ENCODE results near the gene ST14.
"Not testable (repeated sequence)": the region's sequence is repeated elsewhere in the genome, so short reads cannot be mapped to it uniquely, and the experiment has no call there.

ST14 gene

DNA sequence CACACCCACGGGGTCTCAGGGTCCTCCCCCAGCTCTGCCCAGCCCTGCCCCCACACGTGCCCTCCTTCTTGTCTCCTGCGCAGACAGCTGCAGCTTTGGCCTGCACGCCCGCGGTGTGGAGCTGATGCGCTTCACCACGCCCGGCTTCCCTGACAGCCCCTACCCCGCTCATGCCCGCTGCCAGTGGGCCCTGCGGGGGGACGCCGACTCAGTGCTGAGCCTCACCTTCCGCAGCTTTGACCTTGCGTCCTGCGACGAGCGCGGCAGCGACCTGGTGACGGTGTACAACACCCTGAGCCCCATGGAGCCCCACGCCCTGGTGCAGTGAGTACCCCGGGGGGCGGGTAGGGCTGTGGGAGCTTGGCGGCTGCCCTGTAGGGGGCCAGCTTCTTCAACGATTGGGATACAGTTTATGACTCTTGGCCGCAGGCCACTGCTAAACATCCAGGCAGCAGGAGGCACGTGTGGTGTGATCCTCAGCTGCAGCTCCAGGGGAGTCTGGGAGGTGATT is 30.8 kb downstream of the ST14 start:
- DNase-seq: no peak

DNA sequence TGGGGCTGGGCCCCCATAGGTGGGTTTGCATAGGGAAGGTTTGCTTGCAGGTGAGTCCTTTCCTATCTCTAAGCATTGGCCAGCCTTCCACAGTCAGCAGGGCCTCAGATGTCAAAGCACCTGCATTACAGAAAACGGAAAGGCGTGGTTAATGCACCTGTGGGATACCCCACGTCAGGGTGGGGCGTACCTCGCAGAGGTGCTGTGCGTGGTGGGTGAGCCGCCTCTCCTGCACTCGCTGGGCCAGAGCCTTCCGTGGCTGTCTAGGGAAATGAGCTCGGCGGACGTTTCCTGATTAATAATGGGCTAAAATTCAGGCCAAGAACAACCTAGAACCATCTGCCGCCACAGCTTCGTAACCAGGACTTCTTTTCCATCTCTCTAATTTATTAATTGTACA is 32.3 kb downstream of the ST14 start:
- DNase-seq: no peak

DNA sequence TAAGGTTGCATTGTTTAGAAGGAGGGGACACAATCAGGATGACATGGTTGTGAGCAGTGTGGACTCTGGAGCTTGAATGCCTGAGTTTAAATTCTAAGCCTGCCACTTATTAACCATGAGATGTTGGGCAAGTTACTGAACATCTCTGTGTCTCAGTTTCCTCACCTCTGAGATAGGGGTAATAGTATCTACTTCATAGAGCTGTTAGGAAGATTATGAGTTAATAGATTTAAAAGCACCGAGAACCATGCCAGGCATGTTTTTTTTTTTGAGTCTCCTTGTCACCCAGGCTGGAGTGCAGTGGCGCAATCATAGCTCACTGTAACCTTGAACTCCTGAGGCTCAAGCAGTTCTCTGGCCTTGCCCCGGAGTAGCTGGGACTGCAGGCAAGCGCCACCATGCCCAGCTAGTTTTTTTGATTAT is 33.3 kb downstream of the ST14 start:
- no peak for DNase-seq

DNA sequence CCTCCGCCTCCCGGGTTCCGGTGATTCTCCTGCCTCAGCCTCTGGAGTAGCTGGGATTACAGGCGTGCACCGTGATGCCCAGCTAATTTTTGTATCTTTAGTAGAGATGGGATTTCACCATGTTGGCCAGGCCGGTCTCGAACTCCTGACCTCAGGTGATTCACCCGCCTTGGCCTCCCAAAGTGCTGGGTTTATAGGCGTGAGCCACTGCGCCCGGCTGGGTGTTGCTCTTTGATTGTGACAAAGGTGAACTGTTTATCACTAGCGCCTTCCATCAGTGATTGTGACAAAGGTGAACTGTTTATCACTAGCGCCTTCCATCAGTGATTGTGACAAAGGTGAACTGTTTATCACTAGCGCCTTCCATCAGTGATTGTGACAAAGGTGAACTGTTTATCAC is 34.0 kb downstream of the ST14 start:
- not testable (repeated sequence) for DNase-seq

DNA sequence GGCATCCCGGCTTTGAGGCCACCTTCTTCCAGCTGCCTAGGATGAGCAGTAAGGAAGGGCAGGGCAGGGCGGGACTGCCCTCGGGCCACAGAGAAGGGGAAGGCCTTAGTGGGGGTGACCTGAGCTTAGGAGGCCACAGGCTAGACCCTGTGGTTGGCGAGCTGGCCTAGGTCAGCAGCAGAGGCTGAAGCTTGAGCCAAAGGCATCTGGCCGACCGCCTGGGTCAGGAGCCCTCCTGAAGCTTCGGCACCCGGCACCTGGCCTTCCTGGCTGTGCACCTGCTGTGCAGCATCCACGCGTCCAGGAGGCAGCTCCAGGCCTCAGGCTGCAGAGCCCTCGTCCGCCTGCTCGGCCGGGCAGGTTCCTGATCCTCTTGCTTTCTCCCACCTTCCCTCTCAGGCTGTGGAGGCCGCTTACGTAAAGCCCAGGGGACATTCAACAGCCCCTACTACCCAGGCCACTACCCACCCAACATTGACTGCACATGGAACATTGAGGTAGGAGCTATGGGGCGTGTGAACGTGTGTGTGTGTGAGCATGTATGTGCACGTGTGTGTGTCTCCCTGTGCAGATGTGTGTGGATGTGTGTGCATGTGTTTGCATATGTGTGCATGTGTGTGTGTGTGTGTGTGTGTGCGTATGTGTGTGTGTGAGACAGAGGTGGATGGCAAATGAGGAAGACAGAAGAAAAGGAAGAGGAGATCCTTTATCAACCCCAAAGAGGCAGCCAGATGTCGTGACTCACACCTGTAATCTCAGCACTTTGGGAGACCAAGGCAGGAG is 34.9 kb downstream of the ST14 start:
- no peak for DNase-seq

DNA sequence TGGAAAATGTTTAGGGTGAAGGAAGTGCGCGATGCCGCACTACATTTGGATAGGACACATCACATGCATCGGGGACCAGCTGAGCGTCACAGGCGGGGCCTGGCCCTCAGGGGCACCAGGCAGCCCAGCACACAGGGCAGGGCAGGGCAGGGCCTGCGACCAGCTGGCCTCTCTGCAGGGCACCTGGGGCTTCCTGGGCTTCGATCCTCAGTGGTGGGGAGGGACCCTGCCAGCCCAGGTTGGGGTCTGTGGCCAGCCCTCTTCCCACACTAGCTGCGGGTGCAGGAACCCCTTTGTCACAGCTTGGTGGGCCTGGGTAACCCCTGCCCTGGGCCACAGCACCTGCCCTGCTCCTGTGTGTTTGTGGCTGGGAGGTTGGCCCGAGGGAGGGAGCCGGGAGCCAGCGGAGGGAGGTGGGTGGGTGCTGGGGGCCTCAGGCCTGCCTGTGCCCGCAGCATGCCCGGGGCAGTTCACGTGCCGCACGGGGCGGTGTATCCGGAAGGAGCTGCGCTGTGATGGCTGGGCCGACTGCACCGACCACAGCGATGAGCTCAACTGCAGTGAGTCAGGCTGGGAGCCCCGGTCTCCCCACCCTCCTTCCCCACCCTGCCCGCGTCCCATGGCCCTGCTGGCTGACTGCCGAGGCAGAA is 37.9 kb downstream of the ST14 start:
- DNase-seq: no peak

DNA sequence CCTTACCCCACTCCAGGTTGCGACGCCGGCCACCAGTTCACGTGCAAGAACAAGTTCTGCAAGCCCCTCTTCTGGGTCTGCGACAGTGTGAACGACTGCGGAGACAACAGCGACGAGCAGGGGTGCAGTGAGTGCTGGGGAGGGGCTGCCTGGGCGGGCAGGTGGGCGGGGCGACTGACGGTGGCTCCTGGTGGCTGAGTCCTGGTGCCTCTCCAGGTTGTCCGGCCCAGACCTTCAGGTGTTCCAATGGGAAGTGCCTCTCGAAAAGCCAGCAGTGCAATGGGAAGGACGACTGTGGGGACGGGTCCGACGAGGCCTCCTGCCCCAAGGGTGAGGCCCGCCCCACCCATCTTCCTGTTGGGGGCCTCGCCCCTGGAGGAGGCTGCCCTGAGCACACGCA is 38.7 kb downstream of the ST14 start:
- DNase-seq: no peak

DNA sequence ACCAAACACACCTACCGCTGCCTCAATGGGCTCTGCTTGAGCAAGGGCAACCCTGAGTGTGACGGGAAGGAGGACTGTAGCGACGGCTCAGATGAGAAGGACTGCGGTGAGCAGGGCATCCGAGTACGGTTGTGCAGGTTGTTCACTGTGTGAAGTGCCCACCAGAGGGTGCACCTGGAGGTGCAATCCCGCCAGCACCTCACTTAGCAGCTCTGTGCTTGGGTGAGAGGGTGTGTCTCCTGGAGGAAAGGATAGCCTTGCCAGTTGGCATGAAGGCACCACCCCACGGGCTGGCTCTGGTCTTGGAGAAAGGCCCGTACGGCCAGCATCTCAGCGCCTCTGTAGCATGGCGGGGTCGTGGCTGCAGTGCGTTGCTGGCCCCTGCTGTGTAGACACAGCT is 39.4 kb downstream of the ST14 start:
- no peak for DNase-seq

DNA sequence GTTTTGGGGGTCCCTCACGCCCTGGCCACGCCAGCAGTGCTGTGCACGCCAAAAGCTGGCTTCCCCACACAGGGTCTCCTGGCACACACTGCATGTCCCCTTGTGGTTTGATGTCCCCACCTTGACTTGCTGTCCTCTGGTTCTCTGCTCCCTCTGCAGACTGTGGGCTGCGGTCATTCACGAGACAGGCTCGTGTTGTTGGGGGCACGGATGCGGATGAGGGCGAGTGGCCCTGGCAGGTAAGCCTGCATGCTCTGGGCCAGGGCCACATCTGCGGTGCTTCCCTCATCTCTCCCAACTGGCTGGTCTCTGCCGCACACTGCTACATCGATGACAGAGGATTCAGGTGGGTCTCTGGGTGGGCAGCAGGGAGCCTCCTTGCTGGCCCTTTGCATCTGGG is 40.2 kb downstream of the ST14 start:
- DNase-seq: no peak

DNA sequence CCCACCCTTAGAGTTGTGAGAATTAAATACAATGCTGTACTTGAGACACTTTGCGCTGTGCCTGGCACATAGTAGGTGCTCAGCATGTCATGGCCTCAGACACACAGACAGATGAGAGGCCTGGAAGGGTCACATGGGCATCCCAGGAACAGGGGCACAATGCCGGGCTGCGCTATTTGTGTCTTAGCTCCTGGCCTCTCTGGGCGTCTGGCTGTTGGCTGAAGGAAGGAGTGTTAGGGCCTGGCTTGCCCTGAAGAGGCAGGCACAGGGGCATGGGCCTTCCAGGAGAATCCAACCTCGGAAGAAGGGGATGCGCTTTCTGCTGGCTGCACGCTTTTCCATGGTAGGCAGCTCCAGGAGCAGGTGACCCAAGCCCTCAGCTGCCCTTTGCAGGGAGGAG is 41.4 kb downstream of the ST14 start:
- no peak for DNase-seq

DNA sequence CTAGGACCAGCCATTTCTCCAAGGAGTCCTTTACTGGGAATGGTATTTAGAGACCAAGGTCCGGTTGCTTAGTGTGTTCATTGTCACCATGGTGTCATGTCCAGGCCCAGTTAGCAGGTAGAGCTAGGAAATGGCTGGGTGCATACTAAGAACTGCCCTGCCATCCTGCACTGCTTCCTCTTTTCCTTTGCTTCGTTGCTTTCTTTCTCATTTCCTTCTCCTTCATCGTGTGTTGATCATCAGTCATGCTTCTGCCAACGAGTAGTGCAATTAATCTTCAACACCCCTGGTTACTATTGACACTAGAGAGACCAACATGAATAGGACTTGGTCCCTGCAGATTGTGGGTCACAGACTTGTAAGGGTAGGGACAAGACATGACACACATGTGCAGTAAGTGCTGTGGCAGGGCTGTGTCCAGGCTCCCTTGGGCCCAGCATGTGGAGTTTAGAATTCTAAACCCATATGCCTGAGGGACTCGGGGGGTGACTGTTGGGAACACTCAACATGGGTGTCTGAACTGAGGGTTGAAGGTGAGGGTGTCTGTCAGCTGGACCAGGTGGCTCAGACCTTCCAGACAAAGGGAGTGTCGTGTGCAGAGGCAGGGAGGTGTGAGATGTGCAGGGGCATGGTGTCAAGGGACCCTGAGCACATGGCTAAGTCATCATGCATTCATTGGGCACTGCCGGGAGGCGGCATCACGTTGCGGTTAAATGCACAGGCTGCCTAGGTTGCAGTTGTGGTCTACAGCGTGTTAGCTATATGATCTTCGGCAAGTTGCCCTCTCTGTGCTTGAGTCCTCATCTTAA is 42.6 kb downstream of the ST14 start:
- no peak for DNase-seq

DNA sequence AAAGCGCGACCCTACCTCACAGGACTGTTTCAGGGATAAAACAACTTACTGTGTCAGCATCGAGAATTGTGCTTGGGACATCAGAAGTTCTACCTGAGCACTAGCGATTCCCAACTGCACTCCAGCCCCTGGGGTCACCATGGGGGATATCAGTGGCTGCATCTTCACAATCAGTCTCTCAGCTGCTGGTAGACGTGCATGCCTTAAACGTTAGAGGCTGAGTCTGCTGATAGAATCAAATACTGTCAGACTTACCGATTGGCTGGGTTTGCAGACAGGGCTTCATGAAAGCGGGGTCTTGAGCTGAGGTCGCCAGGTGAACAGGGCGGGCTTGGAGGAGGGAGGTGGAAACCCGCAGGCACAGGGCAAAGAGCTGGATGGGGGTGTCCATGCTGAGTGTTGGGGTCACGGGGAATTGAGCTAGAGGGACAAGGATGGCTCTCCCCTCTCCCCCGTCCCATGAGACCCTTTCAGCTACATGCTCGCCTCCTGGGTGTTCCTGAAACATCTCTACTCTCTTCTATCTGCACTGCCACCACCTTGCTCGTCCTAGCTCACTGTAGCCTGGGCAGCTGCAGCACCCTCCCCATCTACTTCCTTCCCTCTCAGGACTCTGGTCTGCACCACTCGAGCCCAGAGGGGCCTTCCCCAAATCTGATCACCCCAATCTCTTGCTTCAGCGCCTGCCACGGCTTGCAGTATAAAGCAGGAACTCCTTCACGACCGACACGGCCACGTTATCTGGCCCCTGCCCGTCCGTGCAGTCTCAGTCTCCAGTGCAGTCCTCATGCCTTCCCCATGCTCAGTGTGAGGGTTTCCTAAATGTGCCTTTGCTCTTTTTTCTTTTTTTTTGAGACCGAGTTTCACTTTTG is 43.5 kb downstream of the ST14 start:
- DNase-seq: no peak

DNA sequence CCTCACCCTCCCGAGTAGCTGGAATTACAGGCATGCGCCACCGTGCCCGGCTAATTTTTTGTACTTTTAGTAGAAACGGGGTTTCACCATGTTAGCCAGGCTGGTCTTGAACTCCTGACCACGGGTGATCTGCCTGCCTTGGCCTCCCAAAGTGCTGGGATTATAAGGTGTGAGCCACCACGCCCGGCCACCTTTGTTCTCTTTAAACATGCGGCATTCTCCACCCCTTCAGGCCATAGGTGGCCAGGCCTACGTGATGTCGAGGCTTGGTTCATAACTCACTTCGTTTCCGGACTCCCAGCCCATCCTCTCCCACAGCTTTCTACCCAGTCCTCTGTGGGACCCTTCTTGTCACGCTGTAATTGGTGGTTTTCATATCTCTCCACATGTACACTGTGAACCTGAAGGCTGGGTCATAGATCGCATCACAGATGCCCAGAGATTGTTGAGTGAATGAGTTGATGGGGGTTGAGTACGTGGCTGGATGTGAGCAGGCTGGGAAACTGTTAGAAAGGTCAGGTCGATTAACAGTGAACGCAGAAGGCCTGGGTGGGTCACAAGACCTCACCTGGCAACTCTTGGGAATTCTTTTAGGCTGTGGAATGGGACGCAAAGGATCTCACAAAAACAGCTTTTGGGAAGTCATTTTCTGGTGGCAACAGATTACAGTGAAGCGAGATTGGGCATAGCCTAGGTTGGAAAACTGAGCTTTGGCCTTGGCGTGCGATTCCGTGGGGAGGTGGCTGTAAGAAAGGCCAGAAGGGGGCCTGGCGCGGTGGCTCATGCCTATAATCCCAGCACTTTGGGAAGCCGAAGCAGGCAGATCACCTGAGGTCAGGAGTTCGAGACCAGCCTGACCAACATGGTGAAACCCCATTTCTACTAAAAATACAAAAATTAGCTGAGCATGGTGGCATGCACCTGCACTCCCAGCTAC is 44.5 kb downstream of the ST14 start:
- DNase-seq: no peak

DNA sequence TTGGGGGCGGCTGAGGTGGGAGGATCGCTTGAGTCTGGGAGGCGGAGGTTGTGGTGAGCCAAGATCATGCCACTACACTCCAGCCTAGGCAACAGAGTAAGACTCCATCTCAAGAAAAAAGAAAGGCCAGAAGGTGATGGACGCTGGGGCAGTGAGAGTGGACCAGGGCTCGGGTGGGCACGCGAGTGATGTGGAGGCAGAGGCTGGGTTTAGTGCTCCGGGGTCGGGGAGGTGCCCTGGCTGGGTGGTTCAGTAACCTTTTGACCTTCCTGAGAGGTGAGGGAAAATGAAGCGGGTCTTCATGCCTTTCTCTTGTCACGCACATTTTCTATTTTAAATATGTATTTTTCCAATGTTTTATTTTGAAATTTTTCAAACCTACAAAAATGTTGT is 45.1 kb downstream of the ST14 start:
- no peak for DNase-seq

DNA sequence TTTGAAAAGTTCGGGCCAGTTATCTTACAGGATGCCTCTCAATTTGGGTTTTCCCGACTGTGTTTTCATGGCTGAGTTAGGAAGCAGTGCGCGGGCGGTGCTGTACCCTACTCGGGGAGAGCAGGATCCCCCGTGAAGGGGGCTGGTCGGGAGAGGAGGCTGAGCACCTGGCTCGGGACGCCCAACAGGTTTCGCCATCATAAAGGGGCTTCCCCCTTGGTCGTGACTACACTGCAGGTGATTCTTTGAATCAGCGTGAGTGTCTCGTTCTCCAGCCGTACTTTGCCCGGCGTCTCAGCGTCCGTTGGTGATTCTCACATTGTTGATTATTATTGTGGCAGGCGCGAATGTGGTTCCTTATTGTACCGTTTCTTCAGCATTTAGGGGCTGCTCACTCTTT is 46.6 kb downstream of the ST14 start:
- DNase-seq: no peak

DNA sequence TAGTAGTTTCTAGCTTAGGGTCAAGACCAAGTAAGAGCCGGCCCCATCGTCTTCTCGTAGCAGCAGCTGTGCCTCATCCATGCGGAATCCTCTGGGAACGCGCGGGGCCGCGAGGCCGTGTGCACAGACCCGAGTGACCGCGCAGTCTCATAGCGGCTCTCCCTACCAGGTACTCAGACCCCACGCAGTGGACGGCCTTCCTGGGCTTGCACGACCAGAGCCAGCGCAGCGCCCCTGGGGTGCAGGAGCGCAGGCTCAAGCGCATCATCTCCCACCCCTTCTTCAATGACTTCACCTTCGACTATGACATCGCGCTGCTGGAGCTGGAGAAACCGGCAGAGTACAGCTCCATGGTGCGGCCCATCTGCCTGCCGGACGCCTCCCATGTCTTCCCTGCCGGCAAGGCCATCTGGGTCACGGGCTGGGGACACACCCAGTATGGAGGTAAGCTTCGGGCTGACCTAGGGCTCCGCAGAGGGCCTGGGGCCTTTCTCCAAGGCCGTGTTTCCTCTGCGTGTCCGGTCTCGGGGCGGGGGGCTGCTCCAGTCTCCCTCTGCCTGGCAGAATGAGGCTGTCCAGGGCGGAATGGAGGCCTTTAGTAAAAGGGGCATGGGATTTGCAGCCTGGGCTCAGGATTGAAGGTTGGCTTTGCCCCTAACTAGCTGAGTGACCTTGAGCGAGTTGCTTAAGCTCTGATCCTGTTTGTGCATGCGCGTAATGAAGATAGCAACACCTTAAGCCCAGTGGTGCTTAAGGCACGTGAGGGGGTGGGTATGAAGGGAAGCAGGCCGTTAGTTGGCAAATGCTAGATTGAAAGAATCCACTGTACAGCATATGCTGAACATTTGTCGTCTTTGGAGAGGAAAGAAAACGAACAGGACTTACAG is 48.9 kb downstream of the ST14 start:
- no peak for DNase-seq

DNA sequence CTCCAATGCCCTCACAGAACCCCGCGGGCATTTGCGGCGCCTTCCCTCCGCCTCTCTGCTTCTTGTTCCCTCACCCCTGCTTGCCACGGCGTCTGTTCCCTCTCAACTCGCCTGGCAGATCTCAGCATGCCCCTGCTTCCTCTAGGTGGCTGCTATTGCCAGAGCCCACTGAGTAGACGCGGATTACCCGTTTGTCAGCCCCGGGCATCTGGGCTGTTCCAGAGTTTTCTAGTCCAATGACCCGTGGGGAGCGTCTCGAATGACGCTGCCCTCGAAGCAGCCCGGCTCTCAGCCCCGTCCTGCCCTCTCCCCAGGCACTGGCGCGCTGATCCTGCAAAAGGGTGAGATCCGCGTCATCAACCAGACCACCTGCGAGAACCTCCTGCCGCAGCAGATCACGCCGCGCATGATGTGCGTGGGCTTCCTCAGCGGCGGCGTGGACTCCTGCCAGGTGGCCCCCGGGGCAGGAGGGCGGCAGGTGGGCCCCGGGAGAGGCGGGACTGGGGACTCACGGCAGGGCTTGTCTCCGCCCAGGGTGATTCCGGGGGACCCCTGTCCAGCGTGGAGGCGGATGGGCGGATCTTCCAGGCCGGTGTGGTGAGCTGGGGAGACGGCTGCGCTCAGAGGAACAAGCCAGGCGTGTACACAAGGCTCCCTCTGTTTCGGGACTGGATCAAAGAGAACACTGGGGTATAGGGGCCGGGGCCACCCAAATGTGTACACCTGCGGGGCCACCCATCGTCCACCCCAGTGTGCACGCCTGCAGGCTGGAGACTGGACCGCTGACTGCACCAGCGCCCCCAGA is 49.7 kb downstream of the ST14 start:
- no peak for DNase-seq

DNA sequence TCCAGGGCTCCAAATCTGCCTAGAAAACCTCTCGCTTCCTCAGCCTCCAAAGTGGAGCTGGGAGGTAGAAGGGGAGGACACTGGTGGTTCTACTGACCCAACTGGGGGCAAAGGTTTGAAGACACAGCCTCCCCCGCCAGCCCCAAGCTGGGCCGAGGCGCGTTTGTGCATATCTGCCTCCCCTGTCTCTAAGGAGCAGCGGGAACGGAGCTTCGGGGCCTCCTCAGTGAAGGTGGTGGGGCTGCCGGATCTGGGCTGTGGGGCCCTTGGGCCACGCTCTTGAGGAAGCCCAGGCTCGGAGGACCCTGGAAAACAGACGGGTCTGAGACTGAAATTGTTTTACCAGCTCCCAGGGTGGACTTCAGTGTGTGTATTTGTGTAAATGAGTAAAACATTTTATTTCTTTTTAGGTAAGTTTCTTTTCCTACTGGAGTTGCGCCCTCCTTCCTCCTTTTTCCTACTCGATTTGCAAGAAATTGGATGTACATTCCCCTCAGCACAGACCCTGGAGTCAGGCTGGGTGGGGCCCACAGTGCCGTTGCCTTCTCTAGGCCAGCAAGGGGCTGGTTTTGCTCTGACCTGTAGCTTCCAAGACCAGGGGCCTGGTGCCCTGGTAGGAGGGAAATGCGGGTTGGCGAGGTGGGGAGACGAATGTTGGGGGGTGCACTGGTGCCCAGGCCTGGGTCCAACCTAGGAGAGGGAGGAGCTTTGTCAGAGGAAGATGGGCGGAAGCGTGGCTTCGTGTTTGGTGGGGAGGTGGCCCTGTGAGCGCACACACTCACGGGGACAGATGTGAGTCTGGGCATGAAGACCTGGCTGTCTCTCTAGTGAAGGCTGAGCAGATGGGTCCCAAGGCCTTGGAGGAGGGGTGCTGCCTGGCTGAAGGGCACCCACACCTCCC is 50.6 kb downstream of the ST14 start:
- no peak for DNase-seq

DNA sequence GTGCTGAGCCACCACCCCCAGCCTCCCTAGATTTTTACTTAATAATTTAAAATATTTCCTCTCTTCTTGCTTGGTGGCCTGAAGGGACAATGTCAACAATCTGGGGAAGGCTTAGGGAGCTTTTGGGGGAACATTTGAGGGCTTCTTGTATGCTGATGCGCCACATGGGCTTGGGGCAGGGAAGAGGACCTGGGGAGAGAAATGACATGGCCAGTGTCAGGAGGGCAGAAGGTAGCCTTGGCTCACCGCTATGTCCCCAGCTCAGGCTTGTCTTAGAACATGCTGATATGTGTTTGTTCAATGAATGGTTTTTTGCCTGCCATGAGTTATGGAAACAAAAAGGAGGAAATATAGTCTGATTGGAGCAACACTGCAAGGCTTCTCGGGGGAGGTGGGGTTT is 51.6 kb downstream of the ST14 start:
- no peak for DNase-seq

Data from stimulated activated CD4-positive, alpha-beta T cell treated with anti-CD3 and anti-CD28 coated beads, Interleukin-4, amount 100 ng/mL, for 1 hour (primary cell).